NB4 (cell line): ENCODE data around the gene VSIG10L.
A peak's percentile ranks its signal among the peaks of the same experiment; 100 is the strongest.

Experiments used
- DNase-seq: peaks from one replicate; pipeline ENCODE4 v3.0.0; 2010; ENCODE audit warnings: low read depth
- H3K4me3 ChIP-seq: one replicate; pipeline ENCODE4 v1.5.1; 2011; ENCODE audit warnings: mild to moderate bottlenecking, low read depth, low read length, moderate library complexity
- MYC ChIP-seq: IDR thresholded peaks from 2 replicates; pipeline ENCODE4 v1.6.1; 2011; ENCODE audit warnings: low read depth, low read length
- POLR2A ChIP-seq: IDR thresholded peaks from 2 replicates; pipeline ENCODE4 v1.6.1; 2011; ENCODE audit warnings: mild to moderate bottlenecking; ENCODE audit not compliant: insufficient read length; ENCODE audit errors: extremely low read depth
- TF ChIP-seq, protein P1 (sequence below): IDR thresholded peaks from 2 replicates; pipeline ENCODE4 v1.6.1; 2011; ENCODE audit warnings: low read depth, low read length
- TF ChIP-seq, protein P2 (sequence below): IDR thresholded peaks from one replicate; pipeline ENCODE4 v1.5.1; 2012; ENCODE audit warnings: low read depth, low read length

Gene VSIG10L

DNA sequence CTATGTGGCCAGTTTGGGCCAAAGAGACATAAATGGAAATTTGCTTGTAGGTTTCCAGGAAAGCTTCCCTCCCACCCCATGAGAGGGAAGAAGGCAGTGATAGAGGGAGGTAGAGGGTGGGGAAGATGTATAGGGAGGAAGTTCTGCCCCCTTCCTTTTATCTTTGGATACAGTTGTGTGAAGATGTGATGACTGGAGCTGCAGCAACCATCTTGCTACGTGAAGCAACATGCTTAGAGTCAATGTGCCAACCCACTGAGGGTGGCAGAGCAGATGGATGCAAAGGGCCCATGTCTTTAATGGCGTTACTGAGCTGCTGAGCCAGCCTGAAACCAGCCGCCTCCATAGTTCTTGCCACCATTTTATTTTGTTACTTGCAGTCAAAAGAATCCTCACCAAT, 10.7 kb downstream of the VSIG10L start:
- H3K4me3 ChIP-seq: no peak overlapping the region
- TF ChIP-seq, protein P1, sequence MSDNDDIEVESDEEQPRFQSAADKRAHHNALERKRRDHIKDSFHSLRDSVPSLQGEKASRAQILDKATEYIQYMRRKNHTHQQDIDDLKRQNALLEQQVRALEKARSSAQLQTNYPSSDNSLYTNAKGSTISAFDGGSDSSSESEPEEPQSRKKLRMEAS: no peak
- no peak for TF ChIP-seq MYC
- no peak for TF ChIP-seq POLR2A
- TF ChIP-seq, protein P2, sequence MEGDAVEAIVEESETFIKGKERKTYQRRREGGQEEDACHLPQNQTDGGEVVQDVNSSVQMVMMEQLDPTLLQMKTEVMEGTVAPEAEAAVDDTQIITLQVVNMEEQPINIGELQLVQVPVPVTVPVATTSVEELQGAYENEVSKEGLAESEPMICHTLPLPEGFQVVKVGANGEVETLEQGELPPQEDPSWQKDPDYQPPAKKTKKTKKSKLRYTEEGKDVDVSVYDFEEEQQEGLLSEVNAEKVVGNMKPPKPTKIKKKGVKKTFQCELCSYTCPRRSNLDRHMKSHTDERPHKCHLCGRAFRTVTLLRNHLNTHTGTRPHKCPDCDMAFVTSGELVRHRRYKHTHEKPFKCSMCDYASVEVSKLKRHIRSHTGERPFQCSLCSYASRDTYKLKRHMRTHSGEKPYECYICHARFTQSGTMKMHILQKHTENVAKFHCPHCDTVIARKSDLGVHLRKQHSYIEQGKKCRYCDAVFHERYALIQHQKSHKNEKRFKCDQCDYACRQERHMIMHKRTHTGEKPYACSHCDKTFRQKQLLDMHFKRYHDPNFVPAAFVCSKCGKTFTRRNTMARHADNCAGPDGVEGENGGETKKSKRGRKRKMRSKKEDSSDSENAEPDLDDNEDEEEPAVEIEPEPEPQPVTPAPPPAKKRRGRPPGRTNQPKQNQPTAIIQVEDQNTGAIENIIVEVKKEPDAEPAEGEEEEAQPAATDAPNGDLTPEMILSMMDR: no peak
- DNase-seq: no peak

DNA sequence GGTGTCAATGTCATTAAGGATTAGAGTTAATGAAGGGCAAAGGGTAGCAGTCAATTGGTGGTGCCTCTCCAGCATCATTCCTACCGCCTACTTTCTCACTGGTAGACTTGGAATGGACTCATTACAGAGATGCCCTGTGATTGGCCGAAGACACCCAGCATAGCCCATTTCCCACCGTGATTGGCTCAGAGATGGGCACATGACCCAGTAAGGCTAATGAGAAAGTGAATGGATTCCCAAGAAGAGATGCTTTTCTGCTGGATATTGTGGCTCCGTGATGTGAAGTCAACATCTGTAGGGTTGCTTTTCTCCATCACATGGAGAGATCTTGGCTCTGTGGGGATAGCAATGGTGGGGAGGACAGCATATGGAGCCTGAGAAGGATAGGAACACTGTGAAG, 11.6 kb downstream of the VSIG10L start:
- no peak overlapping the region for H3K4me3 ChIP-seq
- TF ChIP-seq MYC (no peak), POLR2A (no peak)
- TF ChIP-seq, protein P1: no peak
- TF ChIP-seq, protein P2: no peak
- DNase-seq: no peak

DNA sequence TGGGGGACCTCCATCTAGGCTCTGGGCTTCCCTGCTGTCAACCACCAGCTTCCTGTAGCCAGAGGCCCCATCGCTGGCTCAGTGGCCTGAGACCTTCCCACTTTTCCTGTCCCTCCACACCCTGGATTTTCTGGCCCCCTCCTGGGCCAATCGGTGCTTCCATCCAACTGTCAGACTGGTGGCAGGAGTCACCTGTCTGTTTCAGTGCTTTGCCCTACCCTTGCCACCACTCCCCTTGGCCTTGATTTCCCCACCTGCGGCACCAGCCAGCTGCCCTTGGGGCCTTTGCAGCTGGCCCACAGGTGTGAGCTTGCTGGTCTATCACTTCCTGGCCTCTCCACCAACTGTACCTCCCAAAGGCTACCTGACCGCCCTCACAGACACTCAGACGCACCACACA, 12.5 kb downstream of the VSIG10L start:
- DNase-seq: no peak
- no peak overlapping the region for H3K4me3 ChIP-seq
- TF ChIP-seq, protein P1: no peak

DNA sequence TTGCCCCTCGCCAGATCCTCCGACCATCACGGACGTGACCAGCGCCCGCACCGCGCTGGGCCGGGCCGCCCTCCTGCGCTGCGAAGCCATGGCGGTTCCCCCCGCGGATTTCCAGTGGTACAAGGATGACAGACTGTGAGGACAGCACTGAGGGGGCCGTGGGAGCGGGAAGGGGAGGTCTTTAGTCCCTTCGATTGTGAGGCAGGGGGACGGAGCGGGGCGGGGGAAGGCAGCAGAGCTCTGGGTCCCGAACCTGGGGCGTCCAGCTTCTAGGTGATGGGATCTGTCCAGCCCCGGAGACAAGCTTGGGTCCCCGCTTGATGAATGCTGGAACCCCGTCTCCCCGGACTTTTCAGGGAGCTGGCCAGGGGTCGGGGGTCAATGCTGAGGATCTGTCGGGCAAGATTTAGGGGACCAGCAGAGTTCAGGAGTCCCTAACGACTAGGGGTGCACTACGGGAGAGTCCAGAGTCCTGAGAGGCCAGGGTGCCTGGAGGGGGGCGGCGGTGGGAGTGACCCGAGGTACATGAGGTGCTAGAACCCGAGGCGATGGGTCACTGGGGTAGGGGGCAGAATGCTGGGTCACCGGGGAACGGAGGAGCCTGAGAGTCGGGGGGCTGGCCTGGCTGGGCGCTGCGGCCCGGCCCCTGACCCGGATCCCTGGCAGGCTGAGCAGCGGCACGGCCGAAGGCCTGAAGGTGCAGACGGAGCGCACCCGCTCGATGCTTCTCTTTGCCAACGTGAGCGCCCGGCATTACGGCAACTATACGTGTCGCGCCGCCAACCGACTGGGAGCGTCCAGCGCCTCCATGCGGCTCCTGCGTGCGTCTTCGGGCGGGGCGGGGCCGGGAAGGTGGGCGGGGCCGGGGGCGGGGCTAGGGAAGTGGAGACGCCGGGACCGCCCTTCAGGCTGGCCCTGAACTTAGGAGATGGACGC, 14.6 kb downstream of the VSIG10L start:
- TF ChIP-seq, protein P2: no peak
- TF ChIP-seq POLR2A: no peak
- TF ChIP-seq MYC: no peak
- TF ChIP-seq, protein P1: no peak
- DNase-seq: peak; percentile 70
- H3K4me3 ChIP-seq: no peak overlapping the region

DNA sequence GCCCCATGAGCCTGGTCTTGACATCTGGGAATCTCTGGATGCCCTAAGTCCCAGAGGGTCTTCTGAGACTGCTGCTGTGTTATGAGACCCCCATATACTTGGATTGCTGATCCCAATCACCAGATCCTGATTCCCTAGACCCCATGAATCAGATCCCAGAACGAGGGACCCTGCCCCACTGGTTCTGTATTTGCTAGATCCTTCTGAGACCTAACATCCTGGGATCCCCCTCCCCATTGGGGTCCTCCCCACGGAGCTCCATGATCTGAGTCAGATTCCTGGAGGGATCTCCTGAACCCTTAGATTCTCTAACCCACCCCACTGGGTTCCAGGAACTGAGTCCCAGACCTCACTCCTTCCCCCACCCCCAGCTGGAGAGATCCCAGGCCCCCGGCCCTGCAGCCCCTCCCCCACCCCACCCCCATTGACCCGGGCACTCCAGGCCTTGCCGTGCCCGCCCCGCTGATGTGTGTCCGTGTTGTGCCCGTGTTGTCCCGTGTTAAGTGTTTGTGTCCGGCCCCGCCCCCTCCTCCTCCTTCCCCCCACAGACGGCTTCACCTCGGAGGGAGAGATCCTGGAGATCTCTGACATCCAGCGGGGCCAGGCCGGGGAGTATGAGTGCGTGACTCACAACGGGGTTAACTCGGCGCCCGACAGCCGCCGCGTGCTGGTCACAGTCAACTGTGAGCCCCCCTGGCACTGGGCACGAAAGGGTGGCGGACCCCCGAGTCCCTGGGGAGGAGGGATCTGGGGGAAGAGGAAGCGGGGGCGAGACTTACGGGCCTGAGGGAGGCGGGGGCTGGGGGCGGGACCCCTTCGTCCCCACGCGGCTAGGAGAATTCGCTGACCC, 15.5 kb downstream of the VSIG10L start:
- no peak overlapping the region for H3K4me3 ChIP-seq
- DNase-seq: no peak
- TF ChIP-seq MYC (no peak), POLR2A (no peak)
- TF ChIP-seq, protein P1: no peak
- TF ChIP-seq, protein P2: no peak
